Measurements from ENCODE around the gene SUSD4.

The SUSD4 gene

GRCh38 chr1:223209293-223209898, 154.6 kb downstream of the SUSD4 start:
- DNase-seq (ENCODE audit: low read depth): no peak

- DNase-seq (ENCODE audit: low read depth): no peak
Observed at GRCh38 chr1:223208164-223209076, 155.6 kb downstream of the SUSD4 start.

GRCh38 chr1:223207293-223208066, 156.5 kb downstream of the SUSD4 start:
- DNase-seq (ENCODE audit: low read depth): no peak

GRCh38 chr1:223204424-223204823, 159.6 kb downstream of the SUSD4 start:
- no peak for DNase-seq (ENCODE audit: low read depth)

- no peak for DNase-seq (ENCODE audit: low read depth)
Observed at GRCh38 chr1:223203694-223204093, 160.3 kb downstream of the SUSD4 start.

- no peak for DNase-seq (ENCODE audit: low read depth)
Observed at GRCh38 chr1:223203034-223203408, 161.0 kb downstream of the SUSD4 start.

- DNase-seq (ENCODE audit: low read depth): no peak
Observed at GRCh38 chr1:223202376-223203033, 161.5 kb downstream of the SUSD4 start.

GRCh38 chr1:223201967-223202366, 162.0 kb downstream of the SUSD4 start:
- no peak for DNase-seq (ENCODE audit: low read depth)

GRCh38 chr1:223200903-223201302, 163.1 kb downstream of the SUSD4 start:
- DNase-seq (ENCODE audit: low read depth): no peak

GRCh38 chr1:223199094-223199647, 164.8 kb downstream of the SUSD4 start:
- DNase-seq (ENCODE audit: low read depth): no peak

GRCh38 chr1:223198628-223198965, 165.4 kb downstream of the SUSD4 start:
- DNase-seq (ENCODE audit: low read depth): no peak

- DNase-seq (ENCODE audit: low read depth): no peak
Observed at GRCh38 chr1:223197923-223198627, 165.9 kb downstream of the SUSD4 start.

- DNase-seq (ENCODE audit: low read depth): peak; percentile 25
Observed at GRCh38 chr1:223189903-223190724, 173.9 kb downstream of the SUSD4 start.

- no peak for DNase-seq (ENCODE audit: low read depth)
Observed at GRCh38 chr1:223189525-223189902, 174.5 kb downstream of the SUSD4 start.

- DNase-seq (ENCODE audit: low read depth): no peak
Observed at GRCh38 chr1:223188618-223189356, 175.2 kb downstream of the SUSD4 start.

- DNase-seq (ENCODE audit: low read depth): no peak
Observed at GRCh38 chr1:223186800-223187199, 177.2 kb downstream of the SUSD4 start.

GRCh38 chr1:223183268-223183862, 180.6 kb downstream of the SUSD4 start:
- DNase-seq (ENCODE audit: low read depth): no peak

GRCh38 chr1:223180731-223181321, 183.2 kb downstream of the SUSD4 start:
- no peak for DNase-seq (ENCODE audit: low read depth)

GRCh38 chr1:223179786-223180185, 184.2 kb downstream of the SUSD4 start:
- DNase-seq (ENCODE audit: low read depth): no peak
